ENCODE results near the gene LOC101059915.

The LOC101059915 gene

DNA sequence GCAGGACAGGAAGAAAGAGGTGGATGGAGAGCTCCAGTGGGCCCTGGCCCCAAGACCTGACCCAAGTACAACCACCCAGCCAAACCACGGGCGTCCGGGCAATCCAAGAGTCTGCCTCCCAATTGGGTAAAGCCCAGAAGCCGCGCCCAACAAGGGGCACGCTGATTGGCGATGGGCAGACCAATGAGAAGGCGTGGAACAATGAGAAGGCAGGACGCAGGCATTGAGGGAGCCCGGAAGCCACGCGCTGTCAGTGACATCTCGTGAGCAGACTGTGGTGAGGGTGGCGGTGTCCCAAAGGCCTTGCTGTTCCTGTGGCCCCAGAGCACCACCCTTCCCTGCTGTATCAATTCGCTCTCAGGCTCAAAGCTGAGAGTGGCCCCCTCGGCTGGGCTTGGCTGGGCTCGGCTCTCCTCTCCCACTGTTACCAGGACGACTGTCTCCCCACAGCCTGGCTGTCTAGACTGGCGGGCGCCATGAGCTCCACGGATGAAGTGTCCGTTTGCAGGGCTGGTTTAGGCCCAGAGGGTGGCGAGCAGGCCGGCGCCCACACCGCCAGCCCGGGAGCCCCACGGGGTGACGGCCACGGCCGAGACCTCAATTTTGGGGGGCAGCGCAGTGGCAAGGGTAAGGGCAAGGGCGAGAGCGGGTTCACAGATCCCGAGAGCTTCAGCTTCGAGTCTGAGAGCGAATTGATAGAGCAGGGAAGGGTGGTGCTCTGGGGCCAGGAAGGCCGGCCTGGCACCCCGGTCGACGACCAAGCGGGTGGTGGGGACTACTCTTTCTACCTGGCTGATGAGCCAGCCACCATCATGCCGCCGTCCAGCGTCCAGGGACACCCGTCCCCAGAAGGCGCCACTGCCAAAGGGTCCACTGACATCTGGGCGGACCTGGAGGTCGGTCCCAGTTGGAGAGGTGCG lies at the start of gene LOC101059915:
Gene LOC101059915 (plus strand): TSS at position 219 of the 920 bp plus-strand sequence.
- no peaks in the 10 kb centered on the region for H3K36me3 ChIP-seq
- TF ChIP-seq POLR2A (IDR thresholded peaks at IDR 0.05), result no peak
- TF ChIP-seq, protein P1, sequence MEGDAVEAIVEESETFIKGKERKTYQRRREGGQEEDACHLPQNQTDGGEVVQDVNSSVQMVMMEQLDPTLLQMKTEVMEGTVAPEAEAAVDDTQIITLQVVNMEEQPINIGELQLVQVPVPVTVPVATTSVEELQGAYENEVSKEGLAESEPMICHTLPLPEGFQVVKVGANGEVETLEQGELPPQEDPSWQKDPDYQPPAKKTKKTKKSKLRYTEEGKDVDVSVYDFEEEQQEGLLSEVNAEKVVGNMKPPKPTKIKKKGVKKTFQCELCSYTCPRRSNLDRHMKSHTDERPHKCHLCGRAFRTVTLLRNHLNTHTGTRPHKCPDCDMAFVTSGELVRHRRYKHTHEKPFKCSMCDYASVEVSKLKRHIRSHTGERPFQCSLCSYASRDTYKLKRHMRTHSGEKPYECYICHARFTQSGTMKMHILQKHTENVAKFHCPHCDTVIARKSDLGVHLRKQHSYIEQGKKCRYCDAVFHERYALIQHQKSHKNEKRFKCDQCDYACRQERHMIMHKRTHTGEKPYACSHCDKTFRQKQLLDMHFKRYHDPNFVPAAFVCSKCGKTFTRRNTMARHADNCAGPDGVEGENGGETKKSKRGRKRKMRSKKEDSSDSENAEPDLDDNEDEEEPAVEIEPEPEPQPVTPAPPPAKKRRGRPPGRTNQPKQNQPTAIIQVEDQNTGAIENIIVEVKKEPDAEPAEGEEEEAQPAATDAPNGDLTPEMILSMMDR (IDR thresholded peaks at IDR 0.05 in 4 of 5, conservative IDR thresholded peaks at IDR 0.05 in 1 of 5), result no peak
- ATAC-seq (no peak), DNase-seq (no peak)
- H3K27me3 ChIP-seq, result no peaks in the 10 kb centered on the region
- no peaks in the 10 kb centered on the region for H3K4me1 ChIP-seq
- intact Hi-C loops (cut with DNase I; ENCODE audit: low total_unique reads), result no loop called here
- H3K9me3 ChIP-seq, result no peaks in the 10 kb centered on the region
- no peak within 1 kb of the TSS for H3K27ac ChIP-seq
- in situ Hi-C loops (cut with MboI; ENCODE audit: low sequenced_read_pairs in 4 of 4), result no loop called here
- H3K4me3 ChIP-seq, result no peak within 1 kb of the TSS

DNA sequence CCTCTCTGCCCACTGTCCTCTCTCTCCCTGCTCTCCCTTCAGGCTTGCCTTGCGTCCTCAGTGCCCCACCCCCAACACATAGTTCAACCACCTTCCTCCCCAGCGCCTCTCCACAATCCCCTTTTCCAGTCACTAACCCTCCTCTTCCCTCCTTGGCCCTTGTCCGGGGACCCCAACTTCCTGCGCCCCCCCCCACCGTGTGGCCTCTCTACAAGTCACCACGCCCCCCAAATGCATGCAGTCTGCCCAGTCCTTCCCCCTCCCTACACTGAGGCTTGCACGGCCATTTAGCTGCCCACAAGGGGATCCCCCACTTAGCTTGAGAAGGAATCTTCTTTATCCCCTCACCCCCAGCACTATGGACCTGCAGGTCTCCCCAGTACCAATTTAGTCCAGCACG lies 49.6 kb upstream of the LOC101059915 start:
- intact Hi-C loops (cut with DNase I; ENCODE audit: low total_unique reads), result no loop called here
- TF ChIP-seq, protein P1 (IDR thresholded peaks at IDR 0.05 in 4 of 5, conservative IDR thresholded peaks at IDR 0.05 in 1 of 5), result no peak
- TF ChIP-seq POLR2A (IDR thresholded peaks at IDR 0.05), result no peak
- in situ Hi-C loops (cut with MboI; ENCODE audit: low sequenced_read_pairs in 4 of 4), result no loop called here
- Histone ChIP-seq H3K27ac (no peak overlapping the region), H3K9me3 (no peaks in the 10 kb centered on the region), H3K27me3 (no peaks in the 10 kb centered on the region), H3K4me3 (no peak overlapping the region), H3K36me3 (peaks cover 0 to 13% of the 10 kb centered on the region in 2 donors), H3K4me1 (peaks cover 4 to 7% of the 10 kb centered on the region in 2 donors)
- DNase-seq, result no peak
- ATAC-seq, result no peak

DNA sequence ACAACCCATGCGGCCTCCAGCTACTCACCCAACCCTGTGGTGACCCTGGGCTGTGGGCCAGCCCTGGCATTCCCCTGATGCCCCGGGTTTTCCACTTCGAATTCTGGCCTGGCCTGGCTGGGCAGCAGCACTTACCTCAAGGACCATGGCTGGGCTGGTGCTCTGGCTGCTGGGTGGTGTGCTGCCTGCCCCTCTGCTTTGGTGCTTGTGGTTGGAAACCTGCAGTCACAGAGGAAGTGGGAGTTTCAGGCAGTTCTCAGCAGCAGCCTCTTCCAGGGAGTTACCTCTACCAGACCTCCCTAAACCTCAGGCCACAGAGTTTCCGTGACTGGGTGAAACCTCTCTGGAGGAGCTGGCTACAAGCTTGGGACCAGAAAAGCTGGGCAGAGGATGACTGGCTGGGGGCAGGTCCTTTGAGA lies 49.0 kb upstream of the LOC101059915 start, which contains the start of gene CXCR3:
Gene CXCR3 (minus strand): TSS at position 209 of the 419 bp plus-strand sequence. CDS start 62 bp downstream, at position 147.
- Histone ChIP-seq H3K27me3 (no peaks in the 10 kb centered on the region), H3K27ac (no peak within 1 kb of the TSS), H3K4me3 (no peak within 1 kb of the TSS), H3K9me3 (no peaks in the 10 kb centered on the region), H3K4me1 (peaks cover 9 to 13% of the 10 kb centered on the region in 2 donors), H3K36me3 (peaks cover 0 to 8% of the 10 kb centered on the region in 2 donors)
- DNase-seq (no peak), ATAC-seq (no peak)
- TF ChIP-seq, protein P1 (IDR thresholded peaks at IDR 0.05 in 4 of 5, conservative IDR thresholded peaks at IDR 0.05 in 1 of 5), result no peak
- no peak for TF ChIP-seq POLR2A (IDR thresholded peaks at IDR 0.05)
- intact Hi-C loops (cut with DNase I; ENCODE audit: low total_unique reads) (no loop called here), in situ Hi-C loops (cut with MboI; ENCODE audit: low sequenced_read_pairs in 4 of 4) (no loop called here)

DNA sequence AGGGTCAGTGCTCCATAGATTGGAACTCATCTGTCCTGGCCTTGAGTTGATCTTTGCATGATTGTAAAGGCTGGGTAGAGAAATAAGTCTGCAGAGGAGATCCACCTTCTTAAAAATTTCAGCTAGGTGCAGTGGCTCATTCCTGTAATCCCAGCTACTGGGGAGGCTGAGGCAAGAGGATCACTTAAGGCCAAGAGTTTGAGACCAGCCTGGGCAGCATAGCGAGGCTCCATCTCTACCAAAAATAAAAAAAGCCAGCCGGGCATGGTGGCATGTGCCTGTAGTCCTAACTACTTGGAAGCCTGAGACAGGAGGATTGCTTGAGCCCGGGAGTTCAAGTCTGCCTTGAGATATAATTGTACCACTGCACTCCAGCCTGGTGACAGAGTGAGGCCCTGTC lies 48.6 kb upstream of the LOC101059915 start:
- in situ Hi-C loops (cut with MboI; ENCODE audit: low sequenced_read_pairs in 4 of 4), result no loop called here
- Histone ChIP-seq H3K4me1 (peaks cover 9 to 15% of the 10 kb centered on the region in 2 donors), H3K27me3 (no peaks in the 10 kb centered on the region), H3K36me3 (peaks cover 0 to 3% of the 10 kb centered on the region in 2 donors), H3K27ac (no peak overlapping the region), H3K4me3 (no peak overlapping the region), H3K9me3 (no peaks in the 10 kb centered on the region)
- TF ChIP-seq, protein P1 (IDR thresholded peaks at IDR 0.05 in 4 of 5, conservative IDR thresholded peaks at IDR 0.05 in 1 of 5), result no peak
- TF ChIP-seq POLR2A (IDR thresholded peaks at IDR 0.05), result no peak
- ATAC-seq, result no peak
- no peak for DNase-seq
- intact Hi-C loops (cut with DNase I; ENCODE audit: low total_unique reads), result no loop called here
